Gastroesophageal sphincter (tissue), 4 donors: ENCODE measurements around the gene IPO11. TPM values are rescaled to one million over a fixed set of nuclear protein-coding genes. Genes with fewer than 3 reads are reported as not detected.

Source experiments
- ATAC-seq: fragments of 150-250 bp; one replicate; pipeline ENCODE4 v1.9.1; 2016; ENCODE audit warnings: mild to moderate bottlenecking, moderate library complexity
- H3K27ac ChIP-seq, 4 donors: fragments of 200-600 bp; sonication (generic) in 3 of 4; 1 replicate in 3 of 4; 2 replicates in 1 of 4; pipeline ENCODE4 v1.5.1; 2016 to 2019
- H3K27me3 ChIP-seq: fragments of 200-600 bp; sonication (generic); one replicate; pipeline ENCODE4 v1.5.1; 2019
- H3K36me3 ChIP-seq, 2 donors: fragments of 200-600 bp; sonication (generic); one replicate each; pipeline ENCODE4 v1.5.1; 2019; ENCODE audit warnings: control low read depth in 1 of 2
- H3K4me1 ChIP-seq, 3 donors: fragments of 200-600 bp; sonication (generic); 1 replicate in 2 of 3; 2 replicates in 1 of 3; pipeline ENCODE4 v1.5.1; 2016 to 2019; ENCODE audit warnings: control low read depth in 2 of 3
- H3K4me3 ChIP-seq, 2 donors: fragments of 200-600 bp; sonication (generic); one replicate each; pipeline ENCODE4 v1.5.1; 2019; ENCODE audit warnings: mild to moderate bottlenecking in 1 of 2, moderate library complexity in 1 of 2
- H3K9me3 ChIP-seq, 3 donors: fragments of 200-600 bp; sonication (generic); one replicate each; pipeline ENCODE4 v1.5.1; 2017 to 2019; ENCODE audit warnings: control low read depth in 2 of 3
- CTCF ChIP-seq, 4 experiments: fragments of 200-600 bp in 2 of 4; fragments of 450-650 bp in 2 of 4; sonication (generic) in 1 of 4; IDR thresholded peaks; one replicate each; pipeline ENCODE4 v1.5.1; 2017 to 2019; ENCODE audit warnings: antibody characterized with exemption in 4 of 4, mild to moderate bottlenecking in 2 of 4, moderate library complexity in 2 of 4
- EP300 ChIP-seq: sonication (generic); formaldehyde crosslinking; IDR thresholded peaks from one replicate; pipeline ENCODE4 v1.6.1; 2017; ENCODE audit warnings: antibody characterized with exemption, mild to moderate bottlenecking
- POLR2A ChIP-seq, 2 donors: fragments of 450-650 bp; IDR thresholded peaks; one replicate each; pipeline ENCODE4 v1.6.1; 2017; ENCODE audit warnings: antibody characterized with exemption in 2 of 2, mild to moderate bottlenecking in 2 of 2, moderate library complexity in 1 of 2
- POLR2AphosphoS5 ChIP-seq: sonication (generic); formaldehyde crosslinking; IDR thresholded peaks from one replicate; pipeline ENCODE4 v1.6.1; 2017; ENCODE audit warnings: antibody characterized with exemption
- WGBS, 2 donors: methylation state at CpG; one replicate each; pipeline ENCODE4 v1.1.5; 2018; ENCODE audit warnings: low coverage in 1 of 2; 5-methylcytosine and 5-hydroxymethylcytosine counted together
- total RNA-seq, 4 donors: library from RNA; depleted of rRNA; stranded (reverse); fragments of >200 nt; gene quantifications; one replicate each; pipeline ENCODE4 v1.1.0, GENCODE V29; 2016

IPO11 gene
- total RNA-seq, 4 donors from 2014 or later = 15.8 to 25.1 (median 17.2) TPM

GRCh38 chr5:62577488-62577887 is 164.9 kb downstream of the IPO11 start:
- no peaks in the 10 kb centered on the region for H3K27me3 ChIP-seq
- no peak overlapping the region for H3K27ac ChIP-seq
- H3K4me3 ChIP-seq = no peak overlapping the region
- H3K9me3 ChIP-seq = no peaks in the 10 kb centered on the region
- peaks cover 0 to 3% of the 10 kb centered on the region in 2 donors for H3K36me3 ChIP-seq
- 84% methylated on average over 1 of the region's 1 CpG; no CpG with 5 or more reads in 1 of the 2 donors for WGBS, 2 donors
- no peak for TF ChIP-seq CTCF (IDR thresholded peaks at IDR 0.05)
- no peak for TF ChIP-seq POLR2A (IDR thresholded peaks at IDR 0.05)
- no peak for TF ChIP-seq EP300
- TF ChIP-seq POLR2AphosphoS5 = no peak
- no peaks in the 10 kb centered on the region for H3K4me1 ChIP-seq
- ATAC-seq = no peak

GRCh38 chr5:62578540-62578939 is 166.0 kb downstream of the IPO11 start, which contains the start of gene LRRC70:
Gene LRRC70, plus strand, starts transcription at chr5:62578819. Its CDS starts 620 bp downstream, at chr5:62579439.
- no peak for ATAC-seq
- no peak for TF ChIP-seq POLR2AphosphoS5
- no peak for TF ChIP-seq POLR2A (IDR thresholded peaks at IDR 0.05)
- no peak for TF ChIP-seq EP300
- H3K4me1 ChIP-seq = no peaks in the 10 kb centered on the region
- H3K27me3 ChIP-seq = no peaks in the 10 kb centered on the region
- WGBS, 2 donors = 56 to 85% methylated on average over 4 of the region's 4 CpGs
- peak within 1 kb of the TSS in 1 of 2 donors; percentile 18 for H3K4me3 ChIP-seq
- H3K36me3 ChIP-seq = peaks cover 0 to 3% of the 10 kb centered on the region in 2 donors
- H3K27ac ChIP-seq = peak within 1 kb of the TSS in 1 of 4 donors; percentile 12
- H3K9me3 ChIP-seq = no peaks in the 10 kb centered on the region

GRCh38 chr5:62579761-62580160 is 167.2 kb downstream of the IPO11 start:
- 82 to 84% methylated on average over 5 of the region's 5 CpGs for WGBS, 2 donors
- Histone ChIP-seq H3K27me3 (no peaks in the 10 kb centered on the region), H3K4me3 (peak overlapping the region in 1 of 2 donors; percentile 18), H3K4me1 (no peaks in the 10 kb centered on the region), H3K9me3 (no peaks in the 10 kb centered on the region), H3K36me3 (peaks cover 0 to 3% of the 10 kb centered on the region in 2 donors), H3K27ac (peak overlapping the region in 1 of 4 donors; percentile 12)
- TF ChIP-seq CTCF (IDR thresholded peaks at IDR 0.05) (no peak), EP300 (no peak), POLR2AphosphoS5 (no peak), POLR2A (IDR thresholded peaks at IDR 0.05) (no peak)
- no peak for ATAC-seq

- no peak overlapping the region for H3K4me3 ChIP-seq
- ATAC-seq = no peak
Measured at GRCh38 chr5:62581836-62582597, 169.5 kb downstream of the IPO11 start.

GRCh38 chr5:62584391-62584790 is 171.8 kb downstream of the IPO11 start:
- H3K9me3 ChIP-seq = no peaks in the 10 kb centered on the region
- H3K27me3 ChIP-seq = no peaks in the 10 kb centered on the region
- ATAC-seq = no peak
- H3K27ac ChIP-seq = no peak overlapping the region
- H3K4me1 ChIP-seq = no peaks in the 10 kb centered on the region
- H3K4me3 ChIP-seq = no peak overlapping the region
- TF ChIP-seq POLR2AphosphoS5 = no peak
- TF ChIP-seq EP300 = no peak
- 94 to 100% methylated on average over 2 to 3 of the region's 3 CpGs for WGBS, 2 donors
- peaks cover 0 to 10% of the 10 kb centered on the region in 2 donors for H3K36me3 ChIP-seq

More at GRCh38 chr5:62581836-62582597, 169.5 kb downstream of the IPO11 start:
- WGBS, 2 donors = 66 to 81% methylated on average over 7 to 8 of the region's 8 CpGs
- Histone ChIP-seq H3K4me1 (no peaks in the 10 kb centered on the region), H3K27me3 (no peaks in the 10 kb centered on the region), H3K9me3 (no peaks in the 10 kb centered on the region), H3K36me3 (peaks cover 0 to 3% of the 10 kb centered on the region in 2 donors), H3K27ac (no peak overlapping the region)
- TF ChIP-seq POLR2AphosphoS5 = no peak
- no peak for TF ChIP-seq EP300
- TF ChIP-seq POLR2A (IDR thresholded peaks at IDR 0.05) = no peak
- TF ChIP-seq CTCF (IDR thresholded peaks at IDR 0.05) = no peak

GRCh38 chr5:62585306-62585705 is 172.7 kb downstream of the IPO11 start:
- WGBS, 2 donors = 72 to 100% methylated on average over 1 to 2 of the region's 2 CpGs
- H3K4me3 ChIP-seq = no peak overlapping the region
- H3K9me3 ChIP-seq = no peaks in the 10 kb centered on the region
- H3K4me1 ChIP-seq = no peaks in the 10 kb centered on the region
- H3K36me3 ChIP-seq = peaks cover 0 to 10% of the 10 kb centered on the region in 2 donors
- no peaks in the 10 kb centered on the region for H3K27me3 ChIP-seq
- TF ChIP-seq CTCF (IDR thresholded peaks at IDR 0.05) (no peak), POLR2A (IDR thresholded peaks at IDR 0.05) (no peak), EP300 (no peak), POLR2AphosphoS5 (no peak)
- ATAC-seq = no peak
- no peak overlapping the region for H3K27ac ChIP-seq
